ENCODE results near the gene FGD2. TPM values are rescaled to one million over a fixed set of nuclear protein-coding genes. Genes with fewer than 3 reads are reported as not detected.
A peak's percentile ranks its signal among the peaks of the same experiment; 100 is the strongest.

FGD2 gene
- total RNA-seq, 1 donor: under 0.01 TPM

DNA sequence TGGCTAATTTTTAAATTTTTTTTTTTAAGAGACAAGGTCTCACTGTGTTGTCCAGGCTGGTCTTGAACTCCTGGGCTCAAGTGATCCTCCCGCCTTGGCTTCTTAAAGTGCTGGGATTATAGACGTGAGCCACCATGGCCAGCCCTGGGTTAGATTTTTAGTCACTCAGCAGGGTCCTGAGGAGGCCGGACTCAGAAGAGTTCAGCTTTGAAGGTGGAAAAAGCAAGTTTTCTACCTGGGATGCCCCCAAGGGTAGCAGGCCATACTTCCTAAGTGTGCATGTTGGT is 44.2 kb downstream of the FGD2 start:
- Histone ChIP-seq H3K36me3 (ENCODE audit: insufficient read depth, low read length) (no peaks in the 10 kb centered on the region), H3K4me2 (ENCODE audit: insufficient read depth, low read length) (no peak overlapping the region), H4K20me1 (ENCODE audit: insufficient read depth, low read length) (no peaks in the 10 kb centered on the region), H3K27ac (ENCODE audit: low read depth, low read length) (no peak overlapping the region), H3K27me3 (ENCODE audit: insufficient read depth, low read length) (no peaks in the 10 kb centered on the region), H3K4me3 (ENCODE audit: insufficient read depth, low read length) (no peak overlapping the region), H3K9me3 (ENCODE audit: low read depth, low read length) (no peaks in the 10 kb centered on the region), H3K4me1 (ENCODE audit: insufficient read depth, low read length) (peaks cover 3% of the 10 kb centered on the region), H3K79me2 (ENCODE audit: insufficient read depth, low read length) (no peaks in the 10 kb centered on the region), H2AFZ (ENCODE audit: low read length) (no peak overlapping the region)
- TF ChIP-seq, protein P1, sequence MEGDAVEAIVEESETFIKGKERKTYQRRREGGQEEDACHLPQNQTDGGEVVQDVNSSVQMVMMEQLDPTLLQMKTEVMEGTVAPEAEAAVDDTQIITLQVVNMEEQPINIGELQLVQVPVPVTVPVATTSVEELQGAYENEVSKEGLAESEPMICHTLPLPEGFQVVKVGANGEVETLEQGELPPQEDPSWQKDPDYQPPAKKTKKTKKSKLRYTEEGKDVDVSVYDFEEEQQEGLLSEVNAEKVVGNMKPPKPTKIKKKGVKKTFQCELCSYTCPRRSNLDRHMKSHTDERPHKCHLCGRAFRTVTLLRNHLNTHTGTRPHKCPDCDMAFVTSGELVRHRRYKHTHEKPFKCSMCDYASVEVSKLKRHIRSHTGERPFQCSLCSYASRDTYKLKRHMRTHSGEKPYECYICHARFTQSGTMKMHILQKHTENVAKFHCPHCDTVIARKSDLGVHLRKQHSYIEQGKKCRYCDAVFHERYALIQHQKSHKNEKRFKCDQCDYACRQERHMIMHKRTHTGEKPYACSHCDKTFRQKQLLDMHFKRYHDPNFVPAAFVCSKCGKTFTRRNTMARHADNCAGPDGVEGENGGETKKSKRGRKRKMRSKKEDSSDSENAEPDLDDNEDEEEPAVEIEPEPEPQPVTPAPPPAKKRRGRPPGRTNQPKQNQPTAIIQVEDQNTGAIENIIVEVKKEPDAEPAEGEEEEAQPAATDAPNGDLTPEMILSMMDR (IDR thresholded peaks at IDR 0.05; ENCODE audit: extremely low read depth, low read depth, low read length): no peak
- DNase-seq (ENCODE audit: insufficient read length, low spot score, missing footprints): no peak

DNA sequence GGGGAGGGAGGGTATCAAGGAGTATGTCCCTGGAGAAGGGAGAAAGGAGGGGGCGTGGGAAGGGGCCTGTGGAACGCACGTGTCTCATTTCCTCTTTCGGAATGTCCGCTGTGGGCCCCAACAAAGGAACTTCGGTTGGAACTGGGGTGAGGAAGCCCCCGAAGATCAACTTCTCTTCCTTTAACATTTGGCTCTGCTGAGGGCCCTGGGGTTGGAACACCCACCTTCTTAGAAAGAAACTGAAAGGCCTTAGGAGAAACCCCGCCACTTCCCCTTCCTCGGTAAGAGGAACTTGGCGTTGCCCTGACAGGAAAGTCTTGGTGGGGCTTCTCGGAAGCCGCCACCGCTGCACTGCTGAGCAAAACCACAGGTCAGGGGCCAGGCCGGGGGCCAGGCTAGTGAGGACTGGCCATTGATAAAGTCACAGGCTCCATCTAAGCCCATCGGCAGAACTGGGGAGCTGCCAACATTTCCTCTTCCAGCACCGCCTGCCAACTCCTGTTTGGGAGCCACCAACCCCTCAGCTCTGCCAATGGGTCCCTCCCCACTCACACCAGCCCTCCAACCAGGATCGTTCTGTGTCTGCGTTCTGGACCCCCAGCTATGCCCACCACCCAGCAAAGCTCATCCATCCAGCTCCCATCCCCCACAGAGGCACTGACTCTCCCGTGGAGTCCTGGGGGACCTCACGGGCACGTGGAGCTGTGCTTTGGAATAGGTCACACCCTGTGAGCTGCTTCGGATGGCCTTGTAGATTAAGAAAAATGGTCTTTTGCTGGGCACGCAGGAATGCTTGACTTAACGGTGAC is 44.8 kb downstream of the FGD2 start:
- H3K4me2 ChIP-seq (ENCODE audit: insufficient read depth, low read length): no peak overlapping the region
- no peak overlapping the region for H3K4me3 ChIP-seq (ENCODE audit: insufficient read depth, low read length)
- H4K20me1 ChIP-seq (ENCODE audit: insufficient read depth, low read length): no peaks in the 10 kb centered on the region
- no peaks in the 10 kb centered on the region for H3K9me3 ChIP-seq (ENCODE audit: low read depth, low read length)
- no peak overlapping the region for H3K27ac ChIP-seq (ENCODE audit: low read depth, low read length)
- H3K36me3 ChIP-seq (ENCODE audit: insufficient read depth, low read length): no peaks in the 10 kb centered on the region
- no peaks in the 10 kb centered on the region for H3K79me2 ChIP-seq (ENCODE audit: insufficient read depth, low read length)
- peaks cover 3% of the 10 kb centered on the region for H3K4me1 ChIP-seq (ENCODE audit: insufficient read depth, low read length)
- TF ChIP-seq, protein P1 (IDR thresholded peaks at IDR 0.05; ENCODE audit: extremely low read depth, low read depth, low read length): no peak
- no peak overlapping the region for H2AFZ ChIP-seq (ENCODE audit: low read length)
- H3K27me3 ChIP-seq (ENCODE audit: insufficient read depth, low read length): no peaks in the 10 kb centered on the region
- DNase-seq (ENCODE audit: insufficient read length, low spot score, missing footprints): no peak

DNA sequence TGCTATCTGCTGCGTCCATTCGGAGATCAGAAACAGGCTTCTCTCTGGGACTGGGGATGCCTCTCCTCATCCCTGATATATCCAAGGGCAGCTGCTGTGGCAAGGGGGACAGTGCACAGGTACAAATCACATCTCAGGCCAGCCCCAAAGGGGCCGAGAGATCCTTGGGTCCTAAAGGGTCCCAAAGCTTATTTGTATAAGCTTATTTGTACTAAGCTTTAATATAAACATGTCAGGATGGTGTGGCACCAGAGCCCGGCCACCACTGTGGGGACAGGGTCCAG is 45.3 kb downstream of the FGD2 start:
- no peak overlapping the region for H3K4me2 ChIP-seq (ENCODE audit: insufficient read depth, low read length)
- H4K20me1 ChIP-seq (ENCODE audit: insufficient read depth, low read length): no peaks in the 10 kb centered on the region
- no peaks in the 10 kb centered on the region for H3K79me2 ChIP-seq (ENCODE audit: insufficient read depth, low read length)
- no peaks in the 10 kb centered on the region for H3K27me3 ChIP-seq (ENCODE audit: insufficient read depth, low read length)
- TF ChIP-seq, protein P1 (IDR thresholded peaks at IDR 0.05; ENCODE audit: extremely low read depth, low read depth, low read length): no peak
- H3K4me1 ChIP-seq (ENCODE audit: insufficient read depth, low read length): peaks cover 3% of the 10 kb centered on the region
- no peaks in the 10 kb centered on the region for H3K36me3 ChIP-seq (ENCODE audit: insufficient read depth, low read length)
- H2AFZ ChIP-seq (ENCODE audit: low read length): no peak overlapping the region
- H3K27ac ChIP-seq (ENCODE audit: low read depth, low read length): no peak overlapping the region
- DNase-seq (ENCODE audit: insufficient read length, low spot score, missing footprints): no peak
- H3K4me3 ChIP-seq (ENCODE audit: insufficient read depth, low read length): no peak overlapping the region
- no peaks in the 10 kb centered on the region for H3K9me3 ChIP-seq (ENCODE audit: low read depth, low read length)

DNA sequence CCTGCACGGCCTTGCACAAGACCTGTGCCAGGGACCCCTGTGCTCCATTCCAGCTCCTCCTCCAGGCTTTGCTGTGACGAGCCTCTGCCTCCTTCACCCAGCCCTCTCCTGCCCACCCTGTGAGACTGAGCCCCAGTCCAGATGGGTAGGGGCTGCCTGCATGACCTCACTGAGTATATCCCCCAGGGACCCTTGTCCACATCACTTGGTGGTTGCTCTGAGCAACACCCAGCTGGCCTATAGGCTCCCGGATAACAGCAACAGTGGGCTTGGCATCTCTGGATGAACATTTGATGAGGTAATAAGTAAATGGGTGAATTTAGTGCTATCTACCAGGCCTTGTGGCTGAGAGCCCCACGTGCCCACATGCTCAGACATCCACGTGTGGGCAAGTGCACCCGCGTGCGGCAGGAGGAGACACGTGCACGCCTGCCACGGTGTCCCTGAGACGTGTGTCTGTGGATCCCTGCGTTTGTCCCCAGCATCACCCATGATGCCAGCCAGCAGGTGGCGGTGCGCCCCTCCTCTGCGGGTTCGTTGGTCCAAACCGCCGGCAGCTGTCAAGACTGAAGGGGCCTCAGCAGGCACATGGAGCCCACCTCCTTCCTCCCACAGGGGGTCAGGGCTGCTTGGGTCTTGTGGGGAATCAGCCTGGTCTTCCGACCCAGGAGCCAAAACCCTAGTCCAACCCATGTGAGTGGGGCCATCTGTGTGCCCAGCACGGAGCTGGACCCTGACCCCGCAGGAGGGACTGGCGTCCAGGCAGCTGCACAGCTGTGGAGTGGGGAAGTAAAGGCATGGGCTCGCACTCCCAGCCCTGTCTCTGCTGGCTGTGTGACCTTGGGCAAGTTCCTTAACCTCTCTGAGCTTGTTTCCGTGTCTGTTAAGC is 45.9 kb downstream of the FGD2 start:
- DNase-seq (ENCODE audit: insufficient read length, low spot score, missing footprints): peak; percentile 99
- H3K36me3 ChIP-seq (ENCODE audit: insufficient read depth, low read length): no peaks in the 10 kb centered on the region
- H3K4me1 ChIP-seq (ENCODE audit: insufficient read depth, low read length): peaks cover 3% of the 10 kb centered on the region
- H3K9me3 ChIP-seq (ENCODE audit: low read depth, low read length): no peaks in the 10 kb centered on the region
- H3K79me2 ChIP-seq (ENCODE audit: insufficient read depth, low read length): no peaks in the 10 kb centered on the region
- H3K27ac ChIP-seq (ENCODE audit: low read depth, low read length): no peak overlapping the region
- H4K20me1 ChIP-seq (ENCODE audit: insufficient read depth, low read length): no peaks in the 10 kb centered on the region
- H3K4me3 ChIP-seq (ENCODE audit: insufficient read depth, low read length): no peak overlapping the region
- TF ChIP-seq, protein P1 (IDR thresholded peaks at IDR 0.05; ENCODE audit: extremely low read depth, low read depth, low read length): peak; percentile 90
- H3K4me2 ChIP-seq (ENCODE audit: insufficient read depth, low read length): peak overlapping the region; percentile 32
- H2AFZ ChIP-seq (ENCODE audit: low read length): no peak overlapping the region
- no peaks in the 10 kb centered on the region for H3K27me3 ChIP-seq (ENCODE audit: insufficient read depth, low read length)
